ENCODE measurements around the gene SEMA6A.

SEMA6A gene

GRCh38 chr5:116446356-116447005 lies 128.1 kb downstream of the SEMA6A start:
- Histone ChIP-seq H3K27me3 (ENCODE audit: insufficient read depth, low read length) (no peaks in the 10 kb centered on the region), H3K9ac (ENCODE audit: low read length) (no peak overlapping the region), H3K4me1 (ENCODE audit: insufficient read depth, low read length, severe bottlenecking) (no peaks in the 10 kb centered on the region), H3K9me3 (ENCODE audit: low read length) (no peaks in the 10 kb centered on the region), H3K4me3 (ENCODE audit: low read depth, low read length, poor library complexity, severe bottlenecking) (no peak overlapping the region), H3K79me2 (ENCODE audit: insufficient read depth, low read length) (no peaks in the 10 kb centered on the region), H3K4me2 (ENCODE audit: low read length) (no peak overlapping the region), H3F3A (ENCODE audit: insufficient read depth, low read length) (no peaks in the 10 kb centered on the region), H2AFZ (ENCODE audit: low read length) (no peak overlapping the region), H4K20me1 (ENCODE audit: insufficient read depth, low read length) (no peaks in the 10 kb centered on the region), H3K27ac (ENCODE audit: low read depth, low read length, poor library complexity, severe bottlenecking) (no peak overlapping the region), H3K36me3 (ENCODE audit: insufficient read depth, low read length) (no peaks in the 10 kb centered on the region), H3K9me2 (ENCODE audit: low read depth, low read length) (no peaks in the 10 kb centered on the region)
- TF ChIP-seq CTCF (IDR thresholded peaks at IDR 0.05; ENCODE audit: low read length): no peak
- TF ChIP-seq EZH2 (IDR thresholded peaks at IDR 0.05; ENCODE audit: borderline replicate concordance, low read length): no peak

- Histone ChIP-seq H3K9me3 (ENCODE audit: low read length) (no peaks in the 10 kb centered on the region), H3K36me3 (ENCODE audit: insufficient read depth, low read length) (no peaks in the 10 kb centered on the region), H3F3A (ENCODE audit: insufficient read depth, low read length) (no peaks in the 10 kb centered on the region), H3K4me2 (ENCODE audit: low read length) (no peak overlapping the region), H3K27ac (ENCODE audit: low read depth, low read length, poor library complexity, severe bottlenecking) (no peak overlapping the region), H4K20me1 (ENCODE audit: insufficient read depth, low read length) (no peaks in the 10 kb centered on the region), H3K4me1 (ENCODE audit: insufficient read depth, low read length, severe bottlenecking) (peaks cover 4% of the 10 kb centered on the region), H3K9me2 (ENCODE audit: low read depth, low read length) (no peaks in the 10 kb centered on the region), H3K27me3 (ENCODE audit: insufficient read depth, low read length) (no peaks in the 10 kb centered on the region), H3K79me2 (ENCODE audit: insufficient read depth, low read length) (no peaks in the 10 kb centered on the region), H3K9ac (ENCODE audit: low read length) (no peak overlapping the region), H3K4me3 (ENCODE audit: low read depth, low read length, poor library complexity, severe bottlenecking) (no peak overlapping the region), H2AFZ (ENCODE audit: low read length) (no peak overlapping the region)
- TF ChIP-seq CTCF (IDR thresholded peaks at IDR 0.05; ENCODE audit: low read length): no peak
- no peak for TF ChIP-seq EZH2 (IDR thresholded peaks at IDR 0.05; ENCODE audit: borderline replicate concordance, low read length)
Observed at GRCh38 chr5:116445311-116445710, 129.3 kb downstream of the SEMA6A start.

GRCh38 chr5:116444373-116445295 lies 130.0 kb downstream of the SEMA6A start:
- no peaks in the 10 kb centered on the region for H3K9me2 ChIP-seq (ENCODE audit: low read depth, low read length)
- H4K20me1 ChIP-seq (ENCODE audit: insufficient read depth, low read length): no peaks in the 10 kb centered on the region
- H3K27ac ChIP-seq (ENCODE audit: low read depth, low read length, poor library complexity, severe bottlenecking): no peak overlapping the region
- TF ChIP-seq CTCF (IDR thresholded peaks at IDR 0.05; ENCODE audit: low read length) (no peak), EZH2 (IDR thresholded peaks at IDR 0.05; ENCODE audit: borderline replicate concordance, low read length) (no peak)
- H3K9ac ChIP-seq (ENCODE audit: low read length): no peak overlapping the region
- no peaks in the 10 kb centered on the region for H3K27me3 ChIP-seq (ENCODE audit: insufficient read depth, low read length)
- H3K79me2 ChIP-seq (ENCODE audit: insufficient read depth, low read length): no peaks in the 10 kb centered on the region
- H3K9me3 ChIP-seq (ENCODE audit: low read length): no peaks in the 10 kb centered on the region
- peaks cover 4% of the 10 kb centered on the region for H3K4me1 ChIP-seq (ENCODE audit: insufficient read depth, low read length, severe bottlenecking)
- H3F3A ChIP-seq (ENCODE audit: insufficient read depth, low read length): no peaks in the 10 kb centered on the region
- no peak overlapping the region for H2AFZ ChIP-seq (ENCODE audit: low read length)
- H3K4me2 ChIP-seq (ENCODE audit: low read length): no peak overlapping the region
- no peaks in the 10 kb centered on the region for H3K36me3 ChIP-seq (ENCODE audit: insufficient read depth, low read length)
- no peak overlapping the region for H3K4me3 ChIP-seq (ENCODE audit: low read depth, low read length, poor library complexity, severe bottlenecking)
